Measurements from ENCODE around the gene KDM5A.
"Not testable (repeated sequence)": the region's sequence is repeated elsewhere in the genome, so short reads cannot be mapped to it uniquely, and the experiment has no call there.

- TF ChIP-seq CTCF, POLR2A (IDR thresholded peaks at IDR 0.05): not testable (repeated sequence)
These were observed 18.2 kb downstream of the KDM5A start for GRCh38 chr12:370739-371485.
